NCI-H2227 treated with DMSO at 0.1 percent for 48 hours (cell line): ENCODE measurements around the gene TMEM33.

Source experiments
- DNase-seq: peaks from one replicate; lab custom pipeline; 2025; lab: John Stamatoyannopoulos, UW

The TMEM33 gene

DNA sequence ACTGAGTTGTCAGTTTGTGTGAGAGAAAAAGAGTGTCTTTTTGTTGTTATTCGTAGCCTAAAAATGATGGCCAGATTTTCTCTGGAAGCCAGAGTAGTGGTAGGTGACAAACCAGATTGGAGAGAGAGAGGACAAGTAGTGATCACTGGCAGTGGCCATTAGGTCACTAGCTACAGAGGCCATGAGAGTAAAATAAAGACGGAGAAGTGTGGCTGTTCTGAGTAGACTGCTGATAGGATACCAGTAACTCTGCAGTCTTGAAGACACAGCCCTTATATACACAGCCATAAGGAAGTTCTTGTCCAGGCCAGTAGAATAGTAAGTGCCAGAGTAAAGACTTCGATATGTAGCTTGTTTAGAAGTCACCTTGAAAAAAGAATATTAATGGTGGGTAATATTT, 62.8 kb downstream of the TMEM33 start:
- DNase-seq: no peak

DNA sequence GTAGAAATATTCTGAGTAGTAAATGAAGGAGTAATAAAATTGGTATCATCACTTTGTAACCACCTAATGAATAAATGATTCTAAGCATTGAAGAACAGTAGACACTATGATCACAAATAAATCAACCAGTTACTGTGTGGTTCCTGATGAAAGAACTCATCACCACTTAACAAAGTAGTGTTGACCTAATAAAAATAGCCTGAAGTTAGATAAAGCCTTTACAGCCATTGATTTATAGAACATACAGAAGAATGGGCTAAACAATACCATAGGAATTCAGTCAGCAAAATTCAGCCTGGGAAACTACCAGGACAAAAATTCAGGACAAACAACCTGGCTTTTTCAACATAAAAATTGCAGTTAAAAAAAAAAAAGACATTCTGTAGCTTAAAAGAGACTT, 64.1 kb downstream of the TMEM33 start:
- DNase-seq: no peak

GRCh38 chr4:42008011-42008786, 73.0 kb downstream of the TMEM33 start:
- no peak for DNase-seq
